Heart left ventricle (tissue), 13 donors: ENCODE results near the gene RPS28.

Source experiments
- CTCF ChIP-seq, 12 donors: fragments of 200-600 bp; sonication (generic) in 4 of 12; IDR thresholded peaks; one replicate each; pipeline versions ENCODE4 v1.5.0 to v1.8.0; 2018 to 2022; ENCODE audit warnings: antibody characterized with exemption in 12 of 12, mild to moderate bottlenecking in 5 of 12
- POLR2A ChIP-seq, 2 donors: fragments of 450-650 bp; IDR thresholded peaks; one replicate each; pipeline ENCODE4 v1.6.1; 2017; ENCODE audit warnings: antibody characterized with exemption in 2 of 2, mild to moderate bottlenecking in 2 of 2, moderate library complexity in 2 of 2
- donor health status: ischemic (EF 13 %, LVEDD 7.1; RV severe dilation, severe dysfunction).
- donor health status: DM: no; HTN: yes; CAD: no.
- donor health status: DM: no; HTN: no; CAD: no.
- donor health status: ischemic (EF 25% LVEDD 6.9; RV normal size, moderate dysfunction).
- donor health status: ischemic (EF 25% LVEDD 5.7; RV mildly dilated, moderate dysfunction).
- donor health status: ischemic (EF 35%, LVEDD 5.7; RV mildly dilated, moderate dysfunction).
- donor health status: nonischemic (EF 11% LVEDD 7.7; RV severe dilation, severe dysfunction).
- donor health status: DM: yes; HTN: yes; CAD: no.
- donor health status: PGD.
- donor health status: ischemic (EF 29% LVEDD 5.4; RV normal size, mild dysfunction).
- donor health status: nonischemic (EF 23%, LVEDD 6.1; RV moderate dilation, normal function).

- TF ChIP-seq CTCF (IDR thresholded peaks at IDR 0.05) (no peak), POLR2A (IDR thresholded peaks at IDR 0.05) (no peak)
Measured at GRCh38 chr19:8325454-8325853, 4.2 kb downstream of the RPS28 start.
